Measurements from ENCODE around the gene PAFAH2. TPM values are rescaled to one million over a fixed set of nuclear protein-coding genes. Genes with fewer than 3 reads are reported as not detected.

Gene PAFAH2
- total RNA-seq, 6 donors from 2014 or later = 12.6 to 20.1 (median 15.1) TPM

DNA sequence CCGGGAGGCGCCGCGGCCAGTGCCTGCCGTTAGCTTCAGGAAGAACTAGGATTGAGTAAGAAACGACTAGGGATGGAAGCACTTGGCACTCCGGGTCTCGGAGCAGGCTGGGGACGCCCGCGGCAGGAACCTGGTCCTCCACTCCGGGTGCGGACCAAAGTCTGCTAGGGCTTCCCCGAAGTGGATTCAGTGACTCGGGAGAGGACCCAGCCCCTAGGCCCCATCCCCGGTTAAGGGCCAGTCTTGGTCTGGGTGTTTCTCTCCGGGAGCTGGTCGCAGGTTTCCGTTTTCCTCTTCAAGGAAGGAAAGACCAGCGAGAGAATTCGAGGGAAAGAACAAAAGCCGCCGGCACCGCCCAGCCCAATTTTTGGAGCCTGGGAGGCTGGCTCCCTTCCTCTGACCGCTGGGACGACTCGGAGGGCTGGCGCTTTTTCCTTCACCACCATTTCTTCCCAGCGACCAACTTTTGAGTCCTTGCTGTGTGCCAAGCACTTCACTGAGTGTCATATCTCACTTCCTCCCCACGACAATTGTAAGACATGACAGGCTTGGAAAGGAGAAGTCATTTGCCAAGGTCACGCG lies 74.8 kb downstream of the PAFAH2 start:
- Histone ChIP-seq H3K27ac (peak overlapping the region; percentile 74 to 87 (median 84)), H3K36me3 (no peaks in the 10 kb centered on the region), H3K4me1 (peaks cover 17 to 22% (median 18%) of the 10 kb centered on the region in 4 donors), H3K27me3 (no peaks in the 10 kb centered on the region), H3K4me3 (peak overlapping the region; percentile 31 to 68 (median 56)), H3K9me3 (no peaks in the 10 kb centered on the region)
- 0 to 1% methylated on average over 19 to 25 of the region's 32 CpGs for WGBS, 2 donors
- ATAC-seq (ENCODE audit: low FRiP score in 2 of 2) = peak; percentile 47 to 81
- TF ChIP-seq POLR2AphosphoS5 (IDR thresholded peaks at IDR 0.05) = peak in 1 of 2 donors; percentile 40
- TF ChIP-seq POLR2A (IDR thresholded peaks at IDR 0.05) = peak in 1 of 4 donors; percentile 59
- no peak for TF ChIP-seq EP300 (IDR thresholded peaks at IDR 0.05)
- peak in 1 of 2 donors; percentile 37 for DNase-seq

DNA sequence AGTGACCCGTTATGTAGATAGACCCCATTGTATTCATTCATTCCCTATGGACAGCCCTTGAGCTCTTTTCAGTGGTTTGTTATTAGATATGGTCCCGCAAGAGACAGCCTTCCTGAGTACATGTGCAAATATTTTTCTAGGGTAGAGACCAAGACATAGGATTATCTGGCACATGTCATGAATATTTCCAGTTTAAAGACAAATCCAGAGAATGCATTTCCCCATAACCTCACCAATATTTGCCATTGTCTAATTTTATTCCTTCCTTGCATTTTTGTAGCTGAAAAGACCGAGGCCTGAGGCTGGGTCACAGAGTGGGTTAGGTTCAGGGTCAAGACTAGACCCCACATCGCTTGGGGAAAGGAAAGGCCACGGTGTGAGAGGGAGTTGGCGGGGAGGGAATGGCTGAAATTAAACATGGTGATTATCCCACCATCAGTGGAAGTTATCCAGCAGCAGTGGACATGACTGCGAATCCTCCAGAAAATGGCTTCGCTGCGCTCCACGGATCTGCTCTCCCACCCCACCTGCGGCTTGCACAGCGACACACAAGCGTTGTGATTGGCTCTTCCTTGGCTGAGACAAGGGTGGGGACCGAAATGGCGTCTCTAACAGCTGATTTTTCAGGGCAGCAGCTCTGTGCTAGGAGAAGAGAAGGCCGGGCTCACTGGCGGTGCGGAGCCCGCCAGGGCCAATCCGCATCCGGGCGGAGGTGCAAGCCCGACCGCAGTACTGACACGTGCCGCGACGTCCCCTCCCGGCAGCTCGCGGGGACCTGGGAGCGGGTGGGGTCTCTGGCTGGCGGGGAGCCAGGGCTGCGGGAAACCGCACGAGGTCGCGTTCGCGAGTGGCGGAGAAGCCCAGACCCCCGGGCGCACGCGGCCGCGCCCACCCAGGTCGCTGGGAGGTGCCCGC lies 75.5 kb downstream of the PAFAH2 start:
- 22 to 31% methylated on average over 13 to 18 of the region's 49 CpGs for WGBS, 2 donors
- no peaks in the 10 kb centered on the region for H3K27me3 ChIP-seq
- peak; percentile 64 to 77 for ATAC-seq (ENCODE audit: low FRiP score in 2 of 2)
- H3K4me1 ChIP-seq = peaks cover 17 to 22% (median 19%) of the 10 kb centered on the region in 4 donors
- peak in 1 of 4 donors; percentile 38 for TF ChIP-seq POLR2A (IDR thresholded peaks at IDR 0.05)
- TF ChIP-seq, protein P1, sequence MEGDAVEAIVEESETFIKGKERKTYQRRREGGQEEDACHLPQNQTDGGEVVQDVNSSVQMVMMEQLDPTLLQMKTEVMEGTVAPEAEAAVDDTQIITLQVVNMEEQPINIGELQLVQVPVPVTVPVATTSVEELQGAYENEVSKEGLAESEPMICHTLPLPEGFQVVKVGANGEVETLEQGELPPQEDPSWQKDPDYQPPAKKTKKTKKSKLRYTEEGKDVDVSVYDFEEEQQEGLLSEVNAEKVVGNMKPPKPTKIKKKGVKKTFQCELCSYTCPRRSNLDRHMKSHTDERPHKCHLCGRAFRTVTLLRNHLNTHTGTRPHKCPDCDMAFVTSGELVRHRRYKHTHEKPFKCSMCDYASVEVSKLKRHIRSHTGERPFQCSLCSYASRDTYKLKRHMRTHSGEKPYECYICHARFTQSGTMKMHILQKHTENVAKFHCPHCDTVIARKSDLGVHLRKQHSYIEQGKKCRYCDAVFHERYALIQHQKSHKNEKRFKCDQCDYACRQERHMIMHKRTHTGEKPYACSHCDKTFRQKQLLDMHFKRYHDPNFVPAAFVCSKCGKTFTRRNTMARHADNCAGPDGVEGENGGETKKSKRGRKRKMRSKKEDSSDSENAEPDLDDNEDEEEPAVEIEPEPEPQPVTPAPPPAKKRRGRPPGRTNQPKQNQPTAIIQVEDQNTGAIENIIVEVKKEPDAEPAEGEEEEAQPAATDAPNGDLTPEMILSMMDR (IDR thresholded peaks at IDR 0.05) = no peak
- no peak for TF ChIP-seq POLR2AphosphoS5 (IDR thresholded peaks at IDR 0.05)
- no peak for TF ChIP-seq EP300 (IDR thresholded peaks at IDR 0.05)
- no peaks in the 10 kb centered on the region for H3K36me3 ChIP-seq
- peak overlapping the region; percentile 31 to 68 (median 56) for H3K4me3 ChIP-seq
- peak overlapping the region; percentile 74 to 87 (median 84) for H3K27ac ChIP-seq
- H3K9me3 ChIP-seq = no peaks in the 10 kb centered on the region
- DNase-seq = peak; percentile 35 to 91

DNA sequence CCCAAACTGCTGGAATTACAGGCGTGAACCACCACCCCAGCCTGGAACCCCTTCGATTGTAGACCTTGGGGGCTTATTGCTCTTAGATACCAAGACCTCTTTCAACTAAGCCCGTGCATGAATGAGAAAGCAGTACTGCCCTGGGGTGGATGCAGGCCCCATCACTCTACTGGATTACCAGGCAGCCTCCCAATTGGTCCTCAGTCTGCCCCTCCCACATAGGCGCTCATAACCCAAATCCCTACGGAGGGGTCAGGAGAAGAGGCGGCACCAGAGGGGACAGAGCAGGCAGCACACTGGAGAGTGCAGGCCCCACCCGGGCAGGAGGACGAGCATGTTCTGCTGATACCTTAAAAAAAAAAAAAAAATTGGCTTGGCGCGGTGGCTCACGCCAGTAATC lies 79.2 kb downstream of the PAFAH2 start:
- no peaks in the 10 kb centered on the region for H3K27me3 ChIP-seq
- TF ChIP-seq POLR2AphosphoS5 (IDR thresholded peaks at IDR 0.05) (no peak), POLR2A (IDR thresholded peaks at IDR 0.05) (no peak), EP300 (IDR thresholded peaks at IDR 0.05) (no peak)
- TF ChIP-seq, protein P1 (IDR thresholded peaks at IDR 0.05) = no peak
- peaks cover 14 to 19% (median 17%) of the 10 kb centered on the region in 4 donors for H3K4me1 ChIP-seq
- no peak overlapping the region for H3K4me3 ChIP-seq
- DNase-seq (no peak), ATAC-seq (ENCODE audit: low FRiP score in 2 of 2) (no peak)
- no peaks in the 10 kb centered on the region for H3K36me3 ChIP-seq
- 90 to 95% methylated on average over 11 of the region's 11 CpGs for WGBS, 2 donors
- no peaks in the 10 kb centered on the region for H3K9me3 ChIP-seq
- H3K27ac ChIP-seq = no peak overlapping the region

DNA sequence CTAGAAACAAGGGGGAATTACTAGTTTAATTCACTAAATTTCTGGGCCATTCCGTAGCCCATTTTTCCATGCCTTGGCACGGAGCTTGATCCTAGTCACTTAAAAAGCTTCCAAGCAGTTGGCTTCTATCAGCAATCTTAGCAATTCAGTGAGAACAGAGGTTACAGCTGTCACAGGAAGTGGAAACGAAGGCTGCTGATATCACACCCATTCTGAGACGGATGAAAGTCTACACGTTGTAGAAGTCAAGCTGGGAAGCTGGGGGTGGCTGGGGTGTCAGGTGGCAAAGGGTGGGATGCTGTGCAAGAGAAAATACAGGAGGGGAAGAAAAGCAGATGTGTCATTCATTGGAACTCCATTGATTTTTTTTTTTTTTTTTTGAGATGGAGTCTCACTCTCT lies 79.9 kb downstream of the PAFAH2 start:
- Histone ChIP-seq H3K36me3 (no peaks in the 10 kb centered on the region), H3K4me1 (peaks cover 7 to 14% (median 11%) of the 10 kb centered on the region in 4 donors), H3K9me3 (no peaks in the 10 kb centered on the region), H3K27me3 (no peaks in the 10 kb centered on the region), H3K27ac (no peak overlapping the region), H3K4me3 (no peak overlapping the region)
- TF ChIP-seq POLR2AphosphoS5 (IDR thresholded peaks at IDR 0.05) (no peak), EP300 (IDR thresholded peaks at IDR 0.05) (no peak), POLR2A (IDR thresholded peaks at IDR 0.05) (no peak)
- TF ChIP-seq, protein P1 (IDR thresholded peaks at IDR 0.05) = no peak
- no peak for DNase-seq
- 43% methylated on average over 5 of the region's 5 CpGs for WGBS, 2 donors
- no peak for ATAC-seq (ENCODE audit: low FRiP score in 2 of 2)

DNA sequence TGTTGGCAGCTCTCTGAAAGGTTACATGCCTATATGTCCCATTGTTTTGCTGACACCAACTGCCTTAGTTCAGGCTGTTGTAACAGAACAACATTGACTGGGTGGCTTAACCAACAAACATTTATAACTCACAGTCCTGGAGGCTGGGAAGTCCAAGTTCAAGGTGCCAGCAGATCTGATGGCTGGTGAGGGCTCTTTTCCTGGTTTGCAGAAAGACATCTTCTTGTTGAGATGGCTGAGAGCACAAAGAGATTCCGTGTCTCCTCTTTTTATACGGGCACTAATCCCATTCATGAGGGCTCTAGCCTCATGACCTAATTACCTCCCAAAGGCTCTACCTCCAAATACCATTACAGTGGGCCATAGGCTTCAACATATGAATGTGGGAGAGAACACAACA lies 81.4 kb downstream of the PAFAH2 start:
- Histone ChIP-seq H3K27ac (no peak overlapping the region), H3K9me3 (no peaks in the 10 kb centered on the region), H3K4me1 (peaks cover 0 to 2% (median 0%) of the 10 kb centered on the region in 4 donors), H3K4me3 (no peak overlapping the region), H3K36me3 (no peaks in the 10 kb centered on the region), H3K27me3 (no peaks in the 10 kb centered on the region)
- TF ChIP-seq, protein P1 (IDR thresholded peaks at IDR 0.05) = no peak
- TF ChIP-seq POLR2A (IDR thresholded peaks at IDR 0.05) (no peak), EP300 (IDR thresholded peaks at IDR 0.05) (no peak), POLR2AphosphoS5 (IDR thresholded peaks at IDR 0.05) (no peak)
- ATAC-seq (ENCODE audit: low FRiP score in 2 of 2) (no peak), DNase-seq (no peak)
- 95 to 96% methylated on average over 2 of the region's 2 CpGs for WGBS, 2 donors

Data from upper lobe of left lung (tissue), 6 donors.